GM19395 (cell line): ENCODE measurements around the gene RASAL3.

Source experiments
- ATAC-seq: cut with Tn5 transposase; IDR thresholded peaks from one replicate; pipeline ENCODE4 v1.9.1; 2021; ENCODE audit warnings: mild to moderate bottlenecking, moderate library complexity; ENCODE audit not compliant: unreplicated experiment

RASAL3 gene

DNA sequence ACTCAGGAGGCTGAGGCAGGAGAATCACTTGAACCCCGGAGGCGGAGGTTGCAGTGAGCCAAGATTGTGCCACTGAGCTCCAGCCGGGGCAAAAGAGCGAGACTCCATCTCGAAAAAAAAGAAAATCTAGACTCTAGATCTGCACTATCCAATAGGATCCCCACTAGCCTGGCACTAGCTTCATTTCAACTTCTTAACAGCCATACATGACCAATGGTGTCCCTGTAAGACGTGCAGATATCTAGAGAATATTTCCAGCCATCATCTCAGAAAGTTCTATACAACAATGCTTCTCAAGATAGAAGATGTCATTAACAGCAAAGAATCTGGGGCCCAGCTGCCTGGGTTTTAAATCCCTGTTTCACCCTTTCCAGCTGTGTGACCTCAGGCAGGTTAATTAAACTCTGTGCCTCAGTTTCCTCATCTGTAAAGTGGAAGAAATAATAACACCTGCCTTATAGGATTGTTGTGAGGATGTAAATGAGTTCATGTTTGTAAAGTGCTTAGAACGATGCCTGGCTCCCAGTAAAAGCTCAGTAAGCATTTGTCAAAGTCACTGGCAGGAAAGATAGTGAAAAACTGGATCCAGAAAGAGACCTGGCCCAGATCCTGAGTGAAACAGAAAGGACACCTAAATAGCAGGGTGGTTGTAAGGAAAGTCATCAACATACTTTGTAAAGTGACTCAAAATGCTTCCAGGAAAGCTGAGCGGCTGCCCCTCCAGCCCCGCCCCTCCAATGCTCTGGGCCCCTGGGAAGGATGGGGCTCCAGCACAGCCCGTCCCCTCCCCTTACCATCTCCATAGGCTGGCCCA, 28.1 kb downstream of the RASAL3 start:
- no peak for ATAC-seq

DNA sequence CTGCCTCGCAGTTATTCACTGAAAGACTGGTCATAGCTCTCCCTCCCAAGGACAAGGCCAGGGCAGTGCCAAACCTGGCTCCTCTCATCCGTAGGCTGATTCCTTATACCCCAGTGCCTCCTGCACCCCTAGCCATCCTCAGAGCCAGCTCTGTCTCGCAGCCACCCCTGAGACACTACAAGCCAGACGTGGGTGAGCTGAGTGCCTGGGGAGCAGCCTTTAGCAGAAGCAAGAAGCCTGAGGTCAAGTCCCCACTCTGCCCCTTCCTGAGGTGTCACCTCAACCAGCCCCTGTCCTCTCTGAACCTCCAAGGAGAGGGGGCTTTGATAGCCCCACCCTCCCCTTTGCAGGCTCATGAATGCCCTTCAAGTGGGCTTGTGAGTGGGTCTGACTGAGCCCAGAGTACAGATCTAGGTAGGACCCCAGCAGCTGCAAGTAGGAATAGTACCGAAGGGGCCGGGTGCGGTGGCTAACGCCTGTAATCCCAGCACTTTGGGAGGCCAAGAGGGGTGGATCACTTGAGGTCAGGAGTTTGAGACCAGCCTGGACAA, 30.8 kb downstream of the RASAL3 start:
- no peak for ATAC-seq

DNA sequence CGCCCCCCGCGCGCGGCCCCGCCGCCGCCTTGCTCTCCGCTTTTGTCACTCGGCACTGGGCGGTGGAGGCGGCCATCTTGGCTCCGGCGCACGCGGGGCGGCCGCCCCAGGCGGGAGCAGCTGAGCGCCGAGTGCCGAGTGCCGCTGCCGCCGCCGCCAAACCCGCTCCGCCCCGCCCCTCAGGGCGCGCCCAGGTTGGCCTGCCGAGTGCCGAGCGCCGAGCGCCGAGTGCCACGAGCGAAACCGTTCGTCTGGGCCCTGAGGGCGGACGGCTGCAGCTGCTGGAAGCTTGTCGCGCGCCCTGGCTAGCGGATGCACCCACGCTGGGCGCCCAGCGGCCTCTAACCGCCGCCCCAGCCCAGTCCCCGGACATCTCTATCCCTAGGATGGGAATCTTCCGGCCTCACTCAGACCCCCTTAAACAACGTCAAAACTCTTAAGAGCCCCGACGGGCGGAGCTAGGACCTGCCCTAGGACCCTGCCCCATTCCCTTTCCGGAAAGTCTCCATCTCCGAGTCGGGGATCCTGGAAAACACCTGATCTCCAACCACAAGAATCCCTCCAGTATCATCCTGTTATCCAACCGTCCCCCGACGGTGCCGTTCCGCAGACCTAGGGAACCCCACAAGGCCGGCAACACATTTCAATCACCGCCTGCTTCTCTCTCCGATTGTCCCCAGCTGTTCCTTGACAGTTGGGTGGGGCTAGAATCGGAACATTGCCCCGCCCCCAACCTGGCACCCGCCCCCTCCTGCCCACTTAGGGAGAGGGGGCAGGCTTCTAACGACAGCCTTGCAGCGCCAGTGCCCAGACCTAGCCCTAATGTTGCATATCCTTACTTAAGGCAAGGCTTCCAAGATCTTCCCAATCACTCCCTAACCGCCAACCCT, 31.5 kb downstream of the RASAL3 start:
- peak; percentile 62 for ATAC-seq

DNA sequence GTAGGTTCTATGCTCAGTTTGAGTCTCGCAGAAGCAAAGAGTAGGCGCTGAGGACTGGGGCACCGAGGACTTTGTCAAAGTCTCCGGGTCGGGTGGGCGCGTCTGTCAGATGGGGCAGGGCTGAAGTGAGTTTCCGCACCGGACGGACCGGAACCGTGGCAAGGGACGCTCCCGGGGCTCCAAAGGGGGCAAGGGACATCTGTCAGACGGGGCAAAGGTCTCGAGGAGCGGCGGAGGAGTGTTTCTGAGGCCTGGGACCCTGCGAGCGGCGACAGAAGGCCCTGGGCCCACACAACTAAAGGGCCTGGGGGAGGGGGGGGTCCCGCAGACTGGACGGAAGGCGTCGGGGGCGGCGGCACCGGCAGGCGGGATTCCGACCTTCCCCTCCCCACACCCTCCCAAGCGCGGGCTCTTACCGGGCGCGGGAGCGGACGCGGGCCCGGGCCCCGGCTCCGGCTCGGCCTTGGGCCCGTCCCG, 32.3 kb downstream of the RASAL3 start:
- no peak for ATAC-seq

DNA sequence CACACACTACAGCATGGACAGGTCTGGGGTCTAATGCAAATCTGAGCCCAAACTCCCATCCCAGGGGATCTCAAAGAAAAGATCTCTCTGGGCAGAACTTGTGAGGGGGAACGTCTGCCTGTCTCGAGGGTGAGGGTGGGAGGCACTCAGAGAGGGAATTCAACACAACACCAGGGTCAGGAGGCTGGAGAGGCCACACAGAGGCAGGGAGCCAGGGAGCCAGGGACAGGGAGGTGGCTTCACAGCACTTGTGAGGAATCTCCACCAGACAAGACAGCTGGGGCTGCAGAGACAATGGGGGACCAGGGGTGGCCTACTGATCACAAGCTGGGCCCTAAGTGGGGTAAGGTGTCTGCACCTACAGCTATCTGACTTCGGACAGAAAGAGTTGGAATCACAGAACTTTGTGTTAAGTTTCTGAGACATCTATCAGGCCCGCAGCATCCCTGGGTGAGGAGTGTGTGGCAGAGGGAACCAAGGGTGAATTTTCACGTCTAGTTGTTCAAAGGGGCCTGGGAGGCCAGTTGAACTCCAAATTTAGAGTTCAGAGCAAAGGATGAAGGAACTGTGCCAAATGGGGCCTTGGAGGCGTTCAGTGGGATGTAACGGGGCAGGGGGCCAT, 32.8 kb downstream of the RASAL3 start:
- no peak for ATAC-seq

DNA sequence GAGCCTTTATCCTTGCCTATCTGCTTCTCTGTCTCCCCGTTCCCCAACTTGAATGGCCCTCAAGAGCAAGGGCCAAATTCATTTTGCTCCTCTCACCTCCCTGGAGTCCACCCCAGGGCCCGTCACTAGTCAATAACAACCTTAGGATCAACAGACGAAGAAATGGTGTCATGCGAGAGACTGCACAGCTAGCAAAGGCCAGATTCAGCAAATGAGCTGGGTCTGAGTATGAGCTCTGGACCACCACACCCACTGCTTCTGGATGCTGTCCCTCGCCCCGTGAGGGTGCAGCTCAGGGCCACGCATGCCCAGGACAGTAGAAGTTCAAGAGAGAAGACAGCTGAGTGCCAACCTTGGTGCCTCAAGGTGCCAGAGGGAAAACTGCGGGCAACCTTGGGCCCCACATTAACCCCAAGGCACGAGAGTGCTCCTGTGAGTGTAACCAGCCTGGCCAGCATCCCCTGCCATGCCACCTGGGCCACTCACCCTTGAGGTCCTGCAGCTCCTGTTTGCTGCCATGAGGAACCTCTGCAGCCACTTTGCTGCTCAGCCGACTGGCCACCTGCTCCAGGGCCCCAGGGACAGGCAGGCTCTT, 33.7 kb downstream of the RASAL3 start:
- no peak for ATAC-seq

DNA sequence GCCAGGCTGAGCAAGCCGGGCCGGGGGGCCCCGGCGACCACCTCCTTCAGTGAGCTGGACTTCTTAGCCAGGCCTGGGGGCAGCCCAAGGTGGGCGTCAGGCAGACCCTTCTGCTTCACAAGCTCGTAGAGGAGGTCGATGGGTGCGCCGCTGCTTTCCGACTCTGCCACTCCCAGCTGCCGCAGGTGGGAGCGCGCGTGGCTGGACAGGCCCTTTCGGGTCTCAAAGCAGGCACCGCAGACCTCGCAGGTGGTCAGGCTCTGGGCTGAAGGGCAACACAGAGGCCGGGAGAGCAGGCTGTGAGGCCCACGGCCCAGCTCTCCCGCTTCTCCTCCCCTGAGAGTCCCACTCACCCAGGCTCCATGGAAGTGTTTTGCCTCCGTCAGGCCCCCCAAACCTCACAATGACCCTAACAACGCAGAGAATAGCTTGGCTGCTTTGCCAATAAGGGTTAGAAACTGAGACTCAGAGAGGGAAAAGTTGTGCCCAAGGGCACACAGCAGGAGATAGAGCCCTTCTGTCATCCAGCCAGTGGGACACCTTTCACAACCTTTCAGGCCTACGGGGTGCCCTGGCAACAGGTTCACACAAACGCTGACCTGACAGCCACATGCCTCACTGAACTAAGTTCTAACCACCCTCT, 34.4 kb downstream of the RASAL3 start:
- no peak for ATAC-seq

DNA sequence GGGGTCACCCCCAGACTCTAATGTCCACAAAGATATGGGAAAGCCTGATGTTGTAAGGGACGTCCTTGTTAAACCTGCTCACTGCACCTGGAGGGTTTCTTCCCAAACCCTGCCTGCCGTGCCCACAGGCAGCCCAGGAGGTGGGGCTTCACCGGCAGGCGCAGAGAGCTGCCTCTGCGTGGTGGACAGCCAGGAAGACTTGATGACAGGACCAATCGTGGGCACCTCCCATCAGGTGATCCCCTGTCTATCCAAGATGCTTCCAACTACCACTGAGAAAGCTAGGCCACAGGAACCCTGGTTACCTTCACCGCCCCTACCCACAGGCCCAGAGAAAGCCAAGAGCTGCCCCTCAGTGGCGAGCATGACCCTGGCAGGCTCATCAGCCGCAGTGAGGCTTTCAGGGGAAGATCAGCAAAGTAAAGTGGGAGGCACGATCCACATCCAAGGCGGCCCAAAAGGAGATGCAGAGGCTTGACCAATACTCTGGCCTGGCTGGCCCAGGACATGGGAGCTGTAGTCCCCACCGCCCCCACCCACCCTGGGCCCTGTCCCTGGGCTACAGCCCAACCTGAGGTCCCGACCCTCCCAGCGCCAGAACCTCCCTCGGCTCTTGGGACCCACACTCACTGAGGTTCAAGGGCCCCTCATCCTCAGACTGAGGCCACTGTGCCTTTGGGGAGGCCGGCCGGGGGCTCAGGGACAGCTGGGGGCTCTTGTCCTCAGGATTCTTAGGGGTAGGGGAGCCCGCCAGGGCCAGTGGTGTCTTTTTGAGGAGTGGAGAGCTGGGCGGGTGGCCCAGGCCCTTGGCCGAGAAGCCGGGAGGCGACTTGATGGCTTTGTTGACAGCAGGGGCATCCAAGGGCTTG, 35.2 kb downstream of the RASAL3 start:
- no peak for ATAC-seq

DNA sequence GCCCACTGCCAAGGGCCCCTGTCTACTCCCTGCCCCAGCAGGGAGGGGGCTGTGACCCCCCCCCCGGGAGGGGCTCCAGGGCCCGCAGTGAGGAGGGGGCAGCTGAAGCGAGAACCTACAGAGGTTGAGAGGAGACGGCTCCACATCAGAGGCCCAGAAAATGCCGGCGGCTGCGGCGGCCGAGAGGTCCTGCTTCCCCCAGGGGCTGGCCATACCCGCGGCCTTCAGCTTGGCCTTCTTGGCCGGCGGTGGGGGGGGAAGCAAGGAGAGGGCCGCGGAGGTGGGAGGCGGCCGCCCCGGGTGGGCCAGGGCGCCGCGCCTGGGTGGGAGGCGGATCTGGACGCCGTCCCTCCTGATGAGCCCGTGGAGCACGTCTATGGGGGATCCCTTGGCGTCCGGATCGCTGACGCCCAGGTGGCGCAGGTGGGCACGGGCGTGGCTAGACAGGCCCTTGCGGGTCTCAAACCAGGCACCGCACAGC, 36.3 kb downstream of the RASAL3 start:
- no peak for ATAC-seq

DNA sequence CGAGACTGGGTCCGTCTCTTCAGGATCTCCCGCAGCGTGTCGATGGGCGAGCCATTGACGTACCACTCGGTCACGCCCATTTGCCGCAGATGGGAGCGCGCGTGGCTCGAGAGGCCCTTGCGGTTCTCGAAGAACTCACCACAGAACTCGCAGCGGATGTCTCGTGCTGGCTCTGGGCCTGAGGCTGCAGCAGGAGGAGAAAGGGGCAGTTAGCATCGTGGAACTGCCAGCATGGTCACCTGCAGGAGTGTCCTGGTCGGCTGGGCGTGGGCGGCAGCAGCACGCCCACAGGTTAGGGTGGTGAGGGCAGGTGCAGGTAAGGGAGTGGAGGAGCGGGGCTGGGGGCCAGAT, 37.0 kb downstream of the RASAL3 start:
- ATAC-seq, result no peak

DNA sequence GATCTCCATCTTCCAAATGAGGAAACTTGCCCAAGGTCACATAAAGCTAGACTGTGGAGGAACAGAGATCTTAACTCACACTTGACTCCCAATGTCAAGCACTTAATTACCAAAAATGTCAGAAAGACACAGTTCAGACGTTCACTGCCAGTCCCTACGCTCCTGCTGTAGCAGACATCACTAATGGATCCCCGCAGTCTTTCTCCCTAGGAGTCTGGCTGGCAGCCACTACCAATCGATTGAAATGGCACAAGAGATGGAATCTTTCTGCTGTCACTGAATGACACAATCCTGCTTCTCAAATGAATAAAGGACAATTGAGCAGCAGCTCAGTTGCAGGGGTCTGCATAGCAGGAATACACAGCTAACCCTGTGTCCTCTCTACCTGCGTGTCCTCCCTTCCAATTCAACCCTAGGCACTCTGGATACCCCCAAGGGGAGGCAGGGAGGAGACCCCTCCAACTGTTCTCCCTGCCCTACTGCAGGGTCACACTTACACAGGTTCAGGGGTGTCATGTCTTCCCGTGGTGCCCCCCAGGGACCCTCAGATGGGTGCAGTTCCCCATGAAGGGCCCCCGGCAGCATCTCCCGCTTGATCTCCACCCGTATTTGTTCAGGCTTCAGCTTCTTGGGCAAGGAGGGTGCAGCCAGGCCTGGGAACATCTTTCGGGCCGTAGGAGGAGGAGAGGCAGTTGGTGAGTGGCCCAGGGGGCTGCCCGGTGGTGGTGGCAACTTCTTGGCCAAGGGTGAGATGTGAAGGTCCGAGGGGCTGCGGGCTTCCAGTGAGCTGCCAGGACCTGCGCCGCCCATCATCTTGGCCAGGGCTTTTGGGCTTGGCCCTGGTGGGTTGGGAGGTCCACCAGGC, 37.6 kb downstream of the RASAL3 start:
- ATAC-seq, result no peak

DNA sequence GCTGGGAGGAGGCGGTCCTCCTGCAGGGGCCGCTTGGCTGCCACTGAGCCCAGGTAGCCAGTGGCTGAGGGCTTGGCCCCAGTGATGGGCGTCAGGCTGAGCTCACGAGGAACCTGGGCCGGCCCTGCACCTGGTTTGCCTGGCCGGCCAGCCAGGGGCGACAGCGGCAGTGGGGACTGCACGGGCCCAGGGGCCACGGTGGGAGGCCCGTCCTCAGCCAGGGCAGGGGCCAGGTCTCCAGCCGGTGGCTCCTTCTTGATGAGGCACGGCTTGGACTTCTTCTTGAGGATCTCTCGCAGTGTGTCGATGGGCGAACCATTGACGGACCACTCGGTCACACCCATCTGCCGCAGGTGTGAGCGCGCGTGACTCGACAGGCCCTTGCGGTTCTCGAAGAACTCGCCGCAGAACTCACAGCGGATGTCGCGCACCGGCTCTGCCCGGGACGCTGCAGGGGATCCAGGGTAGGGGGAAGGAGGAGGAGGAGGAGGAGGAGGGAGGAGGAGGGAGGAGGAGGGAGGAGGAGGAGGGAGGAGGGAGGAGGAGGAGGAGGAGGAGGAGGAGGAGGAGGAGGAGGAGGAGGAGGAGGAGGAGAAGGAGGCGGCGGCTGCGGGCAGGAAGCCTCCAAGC, 38.9 kb downstream of the RASAL3 start:
- no peak for ATAC-seq

DNA sequence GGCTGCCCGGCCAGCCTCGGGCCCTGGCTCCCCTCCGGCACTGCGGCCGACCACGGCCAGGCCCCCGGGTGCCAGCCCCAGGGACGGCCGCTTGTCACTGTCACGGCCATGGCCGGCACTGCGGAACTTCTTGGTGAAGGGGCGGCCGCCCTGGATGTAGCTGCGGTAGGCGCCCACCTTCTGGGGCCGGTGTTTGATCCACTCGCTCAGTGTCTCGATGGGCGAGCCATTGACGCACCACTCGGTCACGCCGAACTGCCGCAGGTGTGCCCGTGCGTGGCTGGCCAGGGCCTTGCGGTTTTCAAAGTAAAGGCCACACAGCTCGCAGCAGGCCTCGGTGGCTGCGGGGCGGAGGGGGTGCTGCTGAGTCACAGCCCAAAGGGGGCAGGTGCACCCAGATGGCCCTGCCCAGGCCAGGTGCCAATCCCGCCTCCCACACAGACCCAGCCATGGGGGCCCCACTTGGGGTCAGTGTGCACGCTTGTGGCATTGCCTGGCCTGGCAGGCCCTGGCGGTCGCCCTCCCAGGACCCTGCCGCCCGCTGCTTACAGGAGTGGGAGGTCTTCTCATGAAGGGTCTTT, 39.6 kb downstream of the RASAL3 start:
- ATAC-seq, result no peak

DNA sequence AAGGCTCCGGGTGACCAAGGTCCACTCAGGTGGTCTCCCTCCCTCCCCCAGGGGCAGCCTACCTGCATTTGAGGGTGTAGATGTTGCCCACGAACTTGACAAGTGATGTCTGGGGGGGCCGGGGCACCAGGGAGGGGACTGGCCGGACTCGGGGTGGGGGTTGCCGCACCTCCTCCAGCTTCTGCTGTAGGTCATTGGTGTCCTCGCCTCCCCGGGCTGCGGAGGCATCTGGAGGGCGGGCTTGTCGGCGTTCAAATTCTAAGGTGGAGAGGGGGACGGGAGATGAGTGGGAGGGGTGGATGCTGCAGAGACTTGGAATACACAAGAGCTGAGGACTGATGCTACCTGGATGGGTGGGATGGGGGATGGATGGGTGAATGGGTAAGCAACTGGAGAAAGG, 40.2 kb downstream of the RASAL3 start:
- no peak for ATAC-seq

DNA sequence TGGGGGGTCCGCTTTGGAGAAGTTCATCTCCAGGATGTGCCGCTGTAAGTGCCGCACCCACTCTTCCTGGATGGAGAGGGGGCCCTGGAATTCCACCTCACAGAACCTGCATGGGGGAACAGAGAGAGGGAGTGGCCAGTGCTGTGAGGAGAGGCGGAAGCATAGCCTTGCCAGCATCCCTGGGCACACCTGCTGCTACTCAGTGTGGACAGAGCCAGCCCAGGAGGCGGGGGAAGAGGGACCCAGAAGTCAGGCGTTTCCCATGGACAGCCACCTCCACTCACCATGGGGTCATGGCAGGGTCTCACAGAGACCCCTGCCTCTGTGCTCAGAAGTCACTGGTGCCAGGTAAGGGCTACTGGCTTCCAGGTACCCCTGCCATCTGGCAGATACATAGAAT, 41.2 kb downstream of the RASAL3 start:
- ATAC-seq, result no peak

DNA sequence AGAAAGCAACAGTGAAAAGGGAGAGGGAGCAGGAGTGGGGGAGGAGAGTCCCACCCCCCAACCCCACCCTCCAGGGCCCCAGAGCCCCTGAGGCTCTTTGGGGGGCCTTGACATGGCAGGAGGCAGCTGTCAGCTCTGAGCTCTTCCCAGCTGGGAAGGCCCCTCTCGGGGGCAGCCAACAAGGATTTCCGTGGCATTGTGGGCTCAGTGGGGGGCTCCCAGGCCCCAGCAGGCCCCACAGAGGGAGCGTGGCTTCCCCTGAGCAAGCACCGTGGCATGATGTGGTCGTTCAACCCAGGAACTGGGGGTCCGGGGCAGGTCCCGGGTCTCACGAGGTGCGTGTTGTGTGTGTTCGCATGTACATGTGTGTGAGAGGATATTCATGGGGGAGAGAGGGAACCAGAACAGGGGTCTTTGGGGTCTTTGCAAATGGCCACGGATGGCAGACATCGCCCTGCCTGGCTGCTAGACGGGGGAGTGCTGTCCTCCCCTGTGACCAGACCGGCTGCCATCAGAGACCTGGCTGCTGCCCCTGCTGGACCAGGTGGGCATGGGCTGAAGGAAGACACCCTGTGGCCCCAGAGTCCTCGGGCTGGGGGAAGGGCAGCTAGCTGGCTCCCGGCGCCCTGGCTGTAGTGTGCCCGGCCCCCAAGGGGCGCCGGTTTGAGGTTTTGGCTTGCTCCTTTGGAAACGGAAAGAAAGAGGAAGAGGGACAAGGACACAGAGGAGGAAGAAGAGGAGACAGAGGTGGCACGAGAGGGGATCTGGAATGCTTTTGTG, 41.9 kb downstream of the RASAL3 start:
- no peak for ATAC-seq
